HepG2 (cell line): ENCODE data around the gene APOL4. TPM values are rescaled to one million over a fixed set of nuclear protein-coding genes. Genes with fewer than 3 reads are reported as not detected.
A peak's percentile ranks its signal among the peaks of the same experiment; 100 is the strongest.

Experiments
- ATAC-seq: fragments of 200-7000 bp; cut with Tn5 transposase; 3 replicates; pipeline ENCODE4 v1.9.1; 2020; ENCODE audit warnings: mild to moderate bottlenecking, moderate library complexity
- BruUV-seq: library from RNA; stranded (reverse); fragments of 400-500 nt; replicated peaks from 2 replicates; lab custom pipeline; 2021; lab: Mats Ljungman, UMichigan
- CTCF ChIA-PET: fragments of 300-600 bp; formaldehyde crosslinking; extraction: SDS; loops from one replicate; lab custom pipeline; 2021; ENCODE audit warnings: low total read pairs, inconsistent platforms, low intra/inter-chr PET ratio; lab: Yijun Ruan, JAX
- POLR2A ChIA-PET: fragments of 350-600 bp; sonication (Branson Sonifier 250); formaldehyde crosslinking; loops from one replicate; lab custom pipeline; 2020; ENCODE audit warnings: antibody characterized with exemption, inconsistent platforms; lab: Yijun Ruan, JAX
- DNase-seq: peaks from one replicate; pipeline ENCODE4 v3.0.0-alpha.2; 2015; ENCODE audit warnings: low spot score
- FAIRE-seq: peaks from 3 replicates; lab custom pipeline; 2011; peaks lifted over from hg19 to GRCh38; lab: Jason Lieb, UNC
- H2AFZ ChIP-seq: one replicate; pipeline ENCODE4 v1.6.1; 2011; ENCODE audit warnings: low read length, inconsistent platforms
- H3K27ac ChIP-seq: fragments of 300-600 bp; 3 replicates; pipeline ENCODE4 v1.8.0; 2011; ENCODE audit warnings: mixed run types, mild to moderate bottlenecking, mixed read lengths, low read length, inconsistent platforms; ENCODE audit not compliant: insufficient read depth; ENCODE audit errors: extremely low read length
- H3K27me3 ChIP-seq, 2 experiments: fragments of 200-600 bp in 1 of 2; 2 replicates in 1 of 2; 3 replicates in 1 of 2; pipeline versions ENCODE4 v1.6.0 to v1.8.0; 2011; ENCODE audit warnings: low read length in 2 of 2, mild to moderate bottlenecking in 2 of 2, moderate library complexity in 2 of 2, inconsistent platforms in 1 of 2; ENCODE audit not compliant: insufficient read depth in 2 of 2, control insufficient read depth in 1 of 2
- H3K36me3 ChIP-seq, 2 experiments: fragments of 200-600 bp in 1 of 2; replicated peaks in 1 of 2; 2 replicates in 1 of 2; 3 replicates in 1 of 2; pipeline versions ENCODE4 v1.5.1 to v1.8.0; 2011; ENCODE audit warnings: low read length in 2 of 2, inconsistent platforms in 1 of 2; ENCODE audit not compliant: insufficient read depth in 2 of 2, control insufficient read depth in 1 of 2
- H3K4me1 ChIP-seq: 2 replicates; pipeline ENCODE4 v1.5.1; 2012; ENCODE audit warnings: low read length, inconsistent platforms; ENCODE audit not compliant: insufficient read depth
- H3K4me2 ChIP-seq: 2 replicates; pipeline ENCODE4 v1.6.0; 2011; ENCODE audit warnings: low read depth, low read length, inconsistent platforms
- H3K4me3 ChIP-seq, 3 experiments: fragments of 200-600 bp in 1 of 3; sonication (generic), shearing (Covaris generic) in 1 of 3; replicated peaks in 1 of 3; 2 replicates each; pipeline ENCODE4 v1.5.1; 2011 to 2016; ENCODE audit warnings: low read length in 3 of 3, inconsistent platforms in 2 of 3, low read depth in 2 of 3, mild to moderate bottlenecking in 2 of 3, control low read depth in 1 of 3, mixed read lengths in 1 of 3; ENCODE audit not compliant: insufficient read depth in 1 of 3
- H3K79me2 ChIP-seq: one replicate; pipeline ENCODE4 v1.6.1; 2011; ENCODE audit warnings: low read length, inconsistent platforms; ENCODE audit not compliant: insufficient read depth
- H3K9ac ChIP-seq: 2 replicates; pipeline ENCODE4 v1.6.0; 2011; ENCODE audit warnings: mild to moderate bottlenecking, low read depth, low read length, inconsistent platforms; ENCODE audit not compliant: insufficient read depth
- H3K9me3 ChIP-seq: 2 replicates; pipeline ENCODE4 v1.5.1; 2012; ENCODE audit warnings: mild to moderate bottlenecking, low read length
- H4K20me1 ChIP-seq: 2 replicates; pipeline ENCODE4 v1.6.0; 2011; ENCODE audit warnings: inconsistent platforms, mild to moderate bottlenecking, low read length, moderate library complexity; ENCODE audit not compliant: insufficient read depth
- IRX3 ChIP-seq: sonication (generic); formaldehyde crosslinking; IDR thresholded peaks from 2 replicates; pipeline ENCODE4 v1.8.1; 2023; ENCODE audit warnings: mild to moderate bottlenecking, low read depth, missing genetic modification reagents, borderline replicate concordance
- RBFOX2 ChIP-seq: fragments of 200-400 bp; formaldehyde crosslinking; IDR thresholded peaks from 2 replicates; pipeline ENCODE4 v1.6.1; 2017; ENCODE audit warnings: low read depth, mild to moderate bottlenecking, low read length
- SYNCRIP ChIP-seq: fragments of 200-400 bp; formaldehyde crosslinking; IDR thresholded peaks from 2 replicates; pipeline ENCODE4 v1.6.1; 2018; ENCODE audit warnings: mild to moderate bottlenecking, low read depth, low read length; ENCODE audit not compliant: insufficient read depth
- ZBTB42 ChIP-seq: sonication (generic); formaldehyde crosslinking; IDR thresholded peaks from 2 replicates; pipeline ENCODE4 v1.5.0; 2020; ENCODE audit warnings: mild to moderate bottlenecking, missing genetic modification reagents
- WGBS: methylation state at CpG from one replicate; pipeline ENCODE4 v1.1.6; 2017; ENCODE audit warnings: low lambda C conversion rate; 5-methylcytosine and 5-hydroxymethylcytosine counted together
- in situ Hi-C: cut with HindIII; loops from 2 replicates; pipeline ENCODE4 v1.10.0; 2017; ENCODE audit warnings: low pct_unique_long_range_greater_than_20kb; ENCODE audit not compliant: extremely low pct_ligation_motif_present
- intact Hi-C: fragments of 100-400 bp; cut with micrococcal nuclease; formaldehyde crosslinking; loops from one replicate; pipeline ENCODE4 v1.10.0; 2022; ENCODE audit not compliant: unreplicated experiment
- polyA plus RNA-seq, 8 experiments: library from polyadenylated mRNA; depleted of rRNA in 3 of 8; stranded (reverse) in 7 of 8; unstranded in 1 of 8; fragments of >200 nt; fragmentation: Illumina TruSeq in 4 of 8; extraction: Trizol in 4 of 8; gene quantifications; 2 replicates each; pipeline versions ENCODE4 v1.2.1 to v1.2.3, GENCODE V29; 2011 to 2016; ENCODE audit warnings: low read depth in 4 of 8, missing spikeins in 1 of 8, mixed read lengths in 1 of 8; ENCODE audit not compliant: insufficient read depth in 1 of 8
- total RNA-seq, 5 experiments: library from RNA; depleted of rRNA; stranded (reverse); fragments of >200 nt; fragmentation: Illumina TruSeq; extraction: Trizol; gene quantifications; 2 replicates each; pipeline ENCODE4 v1.2.3, GENCODE V29; 2016; ENCODE audit warnings: low read depth in 1 of 5

Gene APOL4
- total and polyA plus RNA-seq, 2 of the 13 experiments (the other 11 are each of a cell fraction or from before 2014, with no cell fraction given), result 0.77 to 2.8 TPM

- H3K9ac ChIP-seq, result peak overlapping the region; percentile 78
- BruUV-seq, result no TSS peak
- peak overlapping the region; percentile 71 to 94 (median 81) for H3K4me3 ChIP-seq
- H3K4me1 ChIP-seq, result peaks cover 72% of the 10 kb centered on the region
- in situ Hi-C loops (loop anchor here (10.0 kb wide), 1 partner anchor 48 kb away; no protein-coding TSS in a partner anchor), intact Hi-C loops (loop anchor here (5.0 kb wide), 1 partner anchor 34 kb away; the partner anchor contains the start of gene APOL4)
- H3K27ac ChIP-seq, result no peak overlapping the region
- H3K4me2 ChIP-seq, result peak overlapping the region; percentile 94
- no peak for DNase-seq
- H3K27me3 ChIP-seq, result no peaks in the 10 kb centered on the region; a peak in 1 of 5 replicates
- no peak for FAIRE-seq
- peaks cover 8 to 29% of the 10 kb centered on the region in 2 experiments; a peak in 3 of 5 replicates for H3K36me3 ChIP-seq
- H4K20me1 ChIP-seq, result 0 out of 2 replicates have a peak, but pooled peaks cover 4% of the 10 kb centered on the region
- no peak overlapping the region for H2AFZ ChIP-seq
- TF ChIP-seq SYNCRIP (no peak), RBFOX2 (peak; percentile 61)
- no peak for ATAC-seq
- ChIA-PET CTCF (no interaction called here), POLR2A (interaction anchor here (0.8 to 6.1 kb wide), 2 partner anchors 15 to 245 kb away, joined by 3 to 102 read pairs; partner anchors contain the start of genes APOL1 and TXN2)
- whole genome bisulfite sequencing, result 97% methylated on average over 11 of the region's 14 CpGs
- H3K9me3 ChIP-seq, result no peaks in the 10 kb centered on the region
- H3K79me2 ChIP-seq, result peaks cover 49% of the 10 kb centered on the region
These were observed 35.0 kb upstream of the APOL4 start for GRCh38 chr22:36236388-36237319.

DNA sequence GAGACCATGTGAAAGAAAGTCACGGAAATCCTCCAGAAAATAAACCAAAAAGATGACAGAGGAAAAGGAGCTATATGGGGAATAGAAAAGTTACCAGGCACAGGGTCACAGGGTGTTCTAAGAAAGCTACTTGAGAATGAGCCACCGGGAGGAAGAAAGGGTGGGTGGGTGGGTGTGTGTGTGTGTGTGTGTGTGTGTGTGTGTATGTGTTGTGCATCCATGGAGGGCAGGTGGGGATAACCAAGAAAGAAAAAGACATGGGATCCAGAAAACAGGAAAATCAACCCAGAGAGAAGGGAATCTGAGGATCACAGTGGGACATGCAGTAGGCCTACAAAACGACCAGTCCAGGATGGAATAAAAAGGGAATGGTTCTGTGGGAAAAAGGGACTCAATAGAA is 34.0 kb upstream of the APOL4 start:
- Histone ChIP-seq H3K36me3 (peaks cover 11 to 39% of the 10 kb centered on the region in 2 experiments; a peak in 4 of 5 replicates), H3K4me3 (peak overlapping the region in 1 of 3 experiments; percentile 35; a peak in 2 of 6 replicates), H3K9ac (no peak overlapping the region), H3K27ac (no peak overlapping the region), H3K4me1 (peaks cover 83% of the 10 kb centered on the region), H2AFZ (no peak overlapping the region), H4K20me1 (0 out of 2 replicates have a peak, but pooled peaks cover 4% of the 10 kb centered on the region), H3K4me2 (peak overlapping the region; percentile 94), H3K9me3 (no peaks in the 10 kb centered on the region), H3K27me3 (no peaks in the 10 kb centered on the region; a peak in 1 of 5 replicates), H3K79me2 (peaks cover 51% of the 10 kb centered on the region)
- WGBS, result 94% methylated on average over 3 of the region's 3 CpGs
- ChIA-PET POLR2A (interaction anchor here (6.1 kb wide), 1 partner anchor 16 kb away, joined by 102 read pairs; the partner anchor contains the start of gene APOL1), CTCF (no interaction called here)
- ATAC-seq (no peak), DNase-seq (no peak), FAIRE-seq (no peak)
- TF ChIP-seq ZBTB42 (CRISPR knock-in tag), result no peak
- no peak for TF ChIP-seq IRX3 (CRISPR knock-in tag)
- intact Hi-C loops, result loop anchor here (5.0 kb wide), 1 partner anchor 33 kb away; the partner anchor contains the start of gene APOL4
- BruUV-seq, result no TSS peak
- in situ Hi-C loops, result loop anchor here (10.0 kb wide), 1 partner anchor 49 kb away; no protein-coding TSS in a partner anchor
